Kidney epithelial cell (primary cell): ENCODE data around the gene PLEKHG5. TPM values are rescaled to one million over a fixed set of nuclear protein-coding genes. Genes with fewer than 3 reads are reported as not detected.
"Not testable (repeated sequence)": the region's sequence is repeated elsewhere in the genome, so short reads cannot be mapped to it uniquely, and the experiment has no call there.

ENCODE experiments used
- DNase-seq: peaks from one replicate; pipeline ENCODE4 v3.0.0-alpha.2; 2010; ENCODE audit warnings: low read depth
- H3K27me3 ChIP-seq: 2 replicates; pipeline ENCODE4 v1.6.0; 2011; ENCODE audit warnings: low read length; ENCODE audit not compliant: control insufficient read depth, insufficient read depth
- H3K36me3 ChIP-seq: 2 replicates; pipeline ENCODE4 v1.5.1; 2011; ENCODE audit warnings: low read length; ENCODE audit not compliant: control insufficient read depth, insufficient read depth
- H3K4me3 ChIP-seq: 2 replicates; pipeline ENCODE4 v1.5.1; 2011; ENCODE audit warnings: low read depth, mild to moderate bottlenecking, control low read depth, low read length
- CTCF ChIP-seq: IDR thresholded peaks from 2 replicates; pipeline ENCODE4 v1.5.1; 2011; ENCODE audit warnings: mild to moderate bottlenecking, moderate library complexity, low read length, control low read depth, inconsistent platforms; ENCODE audit not compliant: insufficient read depth, poor library complexity, severe bottlenecking
- total RNA-seq: library from RNA; depleted of rRNA; stranded (reverse); fragments of >200 nt; gene quantifications from 2 replicates; pipeline ENCODE4 v1.2.3, GENCODE V29; 2015

Gene PLEKHG5
- total RNA-seq, 1 donor from 2014 or later = 26.4 TPM

- Histone ChIP-seq H3K27me3 (no peaks in the 10 kb centered on the region), H3K36me3 (no peaks in the 10 kb centered on the region), H3K4me3 (no peak overlapping the region)
- no peak for TF ChIP-seq CTCF
- no peak for DNase-seq
These were observed 3.2 kb upstream of the PLEKHG5 start for GRCh38 chr1:6494627-6495026.

GRCh38 chr1:6493834-6494223, 2.4 kb upstream of the PLEKHG5 start:
- H3K36me3 ChIP-seq, H3K4me3 ChIP-seq, H3K27me3 ChIP-seq, DNase-seq: not testable (repeated sequence)

- no peak for DNase-seq
- H3K4me3 ChIP-seq = no peak overlapping the region
- no peak for TF ChIP-seq CTCF
- H3K27me3 ChIP-seq = no peaks in the 10 kb centered on the region
- H3K36me3 ChIP-seq = no peaks in the 10 kb centered on the region
These were observed 499 bp upstream of the PLEKHG5 start for GRCh38 chr1:6491966-6492365.

- Histone ChIP-seq H3K4me3 (peak overlapping the region; percentile 87), H3K27me3 (no peaks in the 10 kb centered on the region), H3K36me3 (no peaks in the 10 kb centered on the region)
- no peak for TF ChIP-seq CTCF
- no peak for DNase-seq
These were observed 402 bp downstream of the PLEKHG5 start for GRCh38 chr1:6491081-6491449.

- Histone ChIP-seq H3K27me3 (no peaks in the 10 kb centered on the region), H3K4me3 (peak overlapping the region; percentile 87), H3K36me3 (no peaks in the 10 kb centered on the region)
- no peak for DNase-seq
- TF ChIP-seq CTCF = no peak
These were observed 1.0 kb downstream of the PLEKHG5 start for GRCh38 chr1:6490181-6491080.

GRCh38 chr1:6489799-6490180, 1.7 kb downstream of the PLEKHG5 start:
- Histone ChIP-seq H3K4me3 (peak overlapping the region; percentile 87), H3K36me3 (no peaks in the 10 kb centered on the region), H3K27me3 (no peaks in the 10 kb centered on the region)
- DNase-seq = no peak
- peak; percentile 97 for TF ChIP-seq CTCF
